GM19397 (cell line): ENCODE results near the gene EFNB1.

Source experiments
- ATAC-seq: cut with Tn5 transposase; IDR thresholded peaks from one replicate; pipeline ENCODE4 v1.9.1; 2021; ENCODE audit warnings: mild to moderate bottlenecking, moderate library complexity; ENCODE audit not compliant: unreplicated experiment

Gene EFNB1

GRCh38 chrX:68842781-68843581 is 14.2 kb downstream of the EFNB1 start:
- ATAC-seq: no peak

- ATAC-seq: no peak
Measured at GRCh38 chrX:68843992-68844391, 15.2 kb downstream of the EFNB1 start.

GRCh38 chrX:68844581-68844980 is 15.8 kb downstream of the EFNB1 start:
- no peak for ATAC-seq

- no peak for ATAC-seq
Measured at GRCh38 chrX:68846536-68846935, 17.7 kb downstream of the EFNB1 start.

GRCh38 chrX:68847172-68847571 is 18.4 kb downstream of the EFNB1 start:
- ATAC-seq: no peak

GRCh38 chrX:68848189-68848940 is 19.5 kb downstream of the EFNB1 start:
- ATAC-seq: no peak

GRCh38 chrX:68851082-68851481 is 22.3 kb downstream of the EFNB1 start:
- ATAC-seq: no peak

GRCh38 chrX:68852046-68852445 is 23.2 kb downstream of the EFNB1 start:
- ATAC-seq: no peak

- ATAC-seq: no peak
Measured at GRCh38 chrX:68853665-68854251, 24.9 kb downstream of the EFNB1 start.

GRCh38 chrX:68865300-68865699 is 36.5 kb downstream of the EFNB1 start:
- ATAC-seq: no peak

GRCh38 chrX:68865926-68866325 is 37.1 kb downstream of the EFNB1 start:
- no peak for ATAC-seq

GRCh38 chrX:68867458-68868112 is 38.8 kb downstream of the EFNB1 start:
- no peak for ATAC-seq

GRCh38 chrX:68868316-68868715 is 39.5 kb downstream of the EFNB1 start:
- ATAC-seq: no peak

- ATAC-seq: no peak
Measured at GRCh38 chrX:68868902-68869800, 40.3 kb downstream of the EFNB1 start.

GRCh38 chrX:68870357-68870756 is 41.5 kb downstream of the EFNB1 start:
- ATAC-seq: no peak

- no peak for ATAC-seq
Measured at GRCh38 chrX:68872171-68872570, 43.4 kb downstream of the EFNB1 start.

- no peak for ATAC-seq
Measured at GRCh38 chrX:68874076-68874475, 45.3 kb downstream of the EFNB1 start.

GRCh38 chrX:68876731-68877130 is 47.9 kb downstream of the EFNB1 start:
- ATAC-seq: no peak

- ATAC-seq: no peak
Measured at GRCh38 chrX:68877606-68878005, 48.8 kb downstream of the EFNB1 start.

- ATAC-seq: no peak
Measured at GRCh38 chrX:68878977-68879645, 50.3 kb downstream of the EFNB1 start.
